ENCODE results near the gene MGLL.
A peak's percentile ranks its signal among the peaks of the same experiment; 100 is the strongest.
"Not testable (repeated sequence)": the region's sequence is repeated elsewhere in the genome, so short reads cannot be mapped to it uniquely, and the experiment has no call there.

Gene MGLL

GRCh38 chr3:127670761-127671522, 151.4 kb downstream of the MGLL start:
- DNase-seq: no peak

GRCh38 chr3:127670229-127670559, 152.1 kb downstream of the MGLL start:
- DNase-seq: no peak

- DNase-seq: no peak
Measured at GRCh38 chr3:127669541-127670228, 152.6 kb downstream of the MGLL start.

- no peak for DNase-seq
Measured at GRCh38 chr3:127668906-127669305, 153.4 kb downstream of the MGLL start.

- DNase-seq: peak; percentile 28 to 69
Measured at GRCh38 chr3:127667119-127667681, 155.1 kb downstream of the MGLL start.

GRCh38 chr3:127666676-127667075, 155.6 kb downstream of the MGLL start:
- no peak for DNase-seq

GRCh38 chr3:127665586-127665985, 156.7 kb downstream of the MGLL start:
- DNase-seq: no peak

GRCh38 chr3:127665165-127665564, 157.2 kb downstream of the MGLL start:
- DNase-seq: no peak

- DNase-seq: peak in 1 of 2 donors; percentile 7
Measured at GRCh38 chr3:127663151-127663550, 159.2 kb downstream of the MGLL start.

GRCh38 chr3:127662001-127662469, 160.3 kb downstream of the MGLL start:
- no peak for DNase-seq

GRCh38 chr3:127661600-127661999, 160.7 kb downstream of the MGLL start:
- no peak for DNase-seq

GRCh38 chr3:127660621-127661251, 161.6 kb downstream of the MGLL start:
- no peak for DNase-seq

- no peak for DNase-seq
Measured at GRCh38 chr3:127658234-127658633, 164.1 kb downstream of the MGLL start.

- DNase-seq: no peak
Measured at GRCh38 chr3:127656906-127657305, 165.4 kb downstream of the MGLL start.

GRCh38 chr3:127655641-127656040, 166.7 kb downstream of the MGLL start:
- DNase-seq: no peak

- not testable (repeated sequence) for DNase-seq
Measured at GRCh38 chr3:127654993-127655392, 167.3 kb downstream of the MGLL start.

- DNase-seq: no peak
Measured at GRCh38 chr3:127654374-127654773, 167.9 kb downstream of the MGLL start.

GRCh38 chr3:127652246-127652995, 169.9 kb downstream of the MGLL start:
- DNase-seq: peak in 1 of 2 donors; percentile 6

GRCh38 chr3:127651516-127652172, 170.7 kb downstream of the MGLL start:
- no peak for DNase-seq

- DNase-seq: no peak
Measured at GRCh38 chr3:127650236-127650635, 172.1 kb downstream of the MGLL start.

GRCh38 chr3:127647845-127648204, 174.5 kb downstream of the MGLL start:
- no peak for DNase-seq

GRCh38 chr3:127647166-127647844, 175.0 kb downstream of the MGLL start:
- no peak for DNase-seq
